ENCODE results near the gene RAP1GAP2.

GRCh38 chr17:2808367-2809335 is 12.4 kb downstream of the RAP1GAP2 start:
- TF ChIP-seq, protein P1, sequence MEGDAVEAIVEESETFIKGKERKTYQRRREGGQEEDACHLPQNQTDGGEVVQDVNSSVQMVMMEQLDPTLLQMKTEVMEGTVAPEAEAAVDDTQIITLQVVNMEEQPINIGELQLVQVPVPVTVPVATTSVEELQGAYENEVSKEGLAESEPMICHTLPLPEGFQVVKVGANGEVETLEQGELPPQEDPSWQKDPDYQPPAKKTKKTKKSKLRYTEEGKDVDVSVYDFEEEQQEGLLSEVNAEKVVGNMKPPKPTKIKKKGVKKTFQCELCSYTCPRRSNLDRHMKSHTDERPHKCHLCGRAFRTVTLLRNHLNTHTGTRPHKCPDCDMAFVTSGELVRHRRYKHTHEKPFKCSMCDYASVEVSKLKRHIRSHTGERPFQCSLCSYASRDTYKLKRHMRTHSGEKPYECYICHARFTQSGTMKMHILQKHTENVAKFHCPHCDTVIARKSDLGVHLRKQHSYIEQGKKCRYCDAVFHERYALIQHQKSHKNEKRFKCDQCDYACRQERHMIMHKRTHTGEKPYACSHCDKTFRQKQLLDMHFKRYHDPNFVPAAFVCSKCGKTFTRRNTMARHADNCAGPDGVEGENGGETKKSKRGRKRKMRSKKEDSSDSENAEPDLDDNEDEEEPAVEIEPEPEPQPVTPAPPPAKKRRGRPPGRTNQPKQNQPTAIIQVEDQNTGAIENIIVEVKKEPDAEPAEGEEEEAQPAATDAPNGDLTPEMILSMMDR (IDR thresholded peaks at IDR 0.05): no peak
- no peak for TF ChIP-seq POLR2A (IDR thresholded peaks at IDR 0.05)

Data from uterus (tissue), 2 donors.